Loucy (cell line): ENCODE results near the gene FARS2.

ENCODE experiments used
- CTCF ChIP-seq: fragments of 200-600 bp; sonication (generic); conservative IDR thresholded peaks from 2 replicates; pipeline ENCODE4 v1.5.1; 2014; ENCODE audit warnings: mild to moderate bottlenecking, antibody characterized with exemption, low read length
- EZH2phosphoT487 ChIP-seq: fragments of 200-600 bp; IDR thresholded peaks from 2 replicates; pipeline ENCODE4 v1.6.1; 2018; ENCODE audit warnings: antibody characterized with exemption, mild to moderate bottlenecking, moderate library complexity, borderline replicate concordance

- TF ChIP-seq CTCF (no peak), EZH2phosphoT487 (no peak)
Observed at GRCh38 chr6:5737460-5737859, 476.1 kb downstream of the FARS2 start.
